CD8-positive, alpha-beta memory T cell (primary cell): ENCODE data around the gene SPG11. TPM values are rescaled to one million over a fixed set of nuclear protein-coding genes. Genes with fewer than 3 reads are reported as not detected.

Source experiments
- CTCF ChIA-PET: fragments of 350-600 bp; sonication (Branson Sonifier 250); formaldehyde crosslinking; loops from one replicate; lab custom pipeline; 2021; ENCODE audit warnings: antibody characterized with exemption; lab: Charles Lee
- POLR2A ChIA-PET: fragments of 350-600 bp; sonication (Branson Sonifier 250); formaldehyde crosslinking; loops from one replicate; lab custom pipeline; 2021; ENCODE audit warnings: antibody characterized with exemption; lab: Charles Lee
- DNase-seq, 5 donors: peaks; one replicate each; pipeline versions ENCODE4 v3.0.0 to v3.0.0-alpha.2; 2020 to 2022; ENCODE audit warnings: mixed read lengths in 1 of 5
- H3K27ac ChIP-seq: one replicate; pipeline ENCODE4 v1.7.0; 2013; ENCODE audit warnings: low read depth, mild to moderate bottlenecking, low read length, moderate library complexity
- H3K27me3 ChIP-seq: 2 replicates; pipeline ENCODE4 v1.7.0; 2013; ENCODE audit warnings: low read length, mild to moderate bottlenecking; ENCODE audit not compliant: insufficient read depth, poor library complexity, severe bottlenecking
- H3K36me3 ChIP-seq: 2 replicates; pipeline ENCODE4 v1.7.0; 2013; ENCODE audit warnings: mild to moderate bottlenecking, low read length, moderate library complexity; ENCODE audit not compliant: insufficient read depth
- H3K4me1 ChIP-seq: 2 replicates; pipeline ENCODE4 v1.7.0; 2013; ENCODE audit warnings: mild to moderate bottlenecking, low read length, moderate library complexity; ENCODE audit not compliant: insufficient read depth
- H3K4me3 ChIP-seq: 2 replicates; pipeline ENCODE4 v1.7.0; 2013; ENCODE audit warnings: mild to moderate bottlenecking, low read length
- H3K9me3 ChIP-seq: 2 replicates; pipeline ENCODE4 v1.7.0; 2013; ENCODE audit warnings: mild to moderate bottlenecking, low read length
- H3K27ac Mint-ChIP-seq, 8 donors: one replicate each; pipeline ENCODE4 v1.8.0; 2020 to 2021; ENCODE audit warnings: mixed read lengths in 8 of 8, mild to moderate bottlenecking in 6 of 8, inconsistent platforms in 3 of 8, moderate library complexity in 3 of 8
- H3K27me3 Mint-ChIP-seq, 2 donors: one replicate each; pipeline ENCODE4 v1.8.0; 2020 to 2021; ENCODE audit warnings: mixed read lengths in 2 of 2, mild to moderate bottlenecking in 1 of 2, moderate library complexity in 1 of 2
- H3K36me3 Mint-ChIP-seq, 3 donors: one replicate each; pipeline ENCODE4 v1.8.0; 2020 to 2021; ENCODE audit warnings: mixed read lengths in 3 of 3, inconsistent platforms in 1 of 3, mild to moderate bottlenecking in 1 of 3
- H3K4me1 Mint-ChIP-seq, 3 donors: one replicate each; pipeline ENCODE4 v1.8.0; 2020 to 2021; ENCODE audit warnings: mixed read lengths in 3 of 3, inconsistent platforms in 1 of 3, mild to moderate bottlenecking in 1 of 3
- H3K4me3 Mint-ChIP-seq, 7 donors: one replicate each; pipeline ENCODE4 v1.8.0; 2020 to 2021; ENCODE audit warnings: mixed read lengths in 7 of 7, mild to moderate bottlenecking in 6 of 7, moderate library complexity in 4 of 7, inconsistent platforms in 2 of 7
- H3K9me3 Mint-ChIP-seq, 5 donors: one replicate each; pipeline ENCODE4 v1.8.0; 2020 to 2022; ENCODE audit warnings: mixed read lengths in 5 of 5, mild to moderate bottlenecking in 3 of 5, moderate library complexity in 2 of 5, inconsistent platforms in 1 of 5
- polyA plus RNA-seq: library from polyadenylated mRNA; unstranded; fragments of 300-500 nt; fragmentation: Illumina TruSeq; gene quantifications from one replicate; pipeline ENCODE4 v1.2.3, GENCODE V29; 2021
- total RNA-seq, 2 experiments: library from RNA; stranded (reverse); gene quantifications; one replicate each; pipeline ENCODE4 v1.2.3, GENCODE V29; 2021

The SPG11 gene
- total and polyA plus RNA-seq, 3 experiments from 2014 or later = 32.0 to 62.1 (median 60.8) TPM

DNA sequence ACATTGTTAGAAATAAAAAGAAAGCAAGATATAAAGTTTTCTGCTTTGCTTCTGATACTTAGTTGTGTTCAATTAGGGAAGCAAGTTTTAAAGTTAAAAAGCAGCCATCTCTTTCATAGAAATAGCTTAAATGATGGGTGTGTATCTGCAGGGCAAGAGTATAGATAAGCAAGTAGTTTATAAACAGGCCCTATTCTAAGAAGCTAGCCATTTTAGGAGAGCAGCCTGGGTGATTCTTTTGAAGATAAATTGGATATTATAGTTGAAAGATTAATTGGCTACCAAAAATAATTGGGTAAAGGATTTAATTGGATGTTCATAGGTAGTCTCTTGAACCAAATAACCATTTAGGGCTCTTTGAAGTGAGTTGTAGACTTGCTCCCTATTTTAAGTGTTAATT lies 120.9 kb downstream of the SPG11 start:
- ChIA-PET CTCF (no interaction called here), POLR2A (no interaction called here)
- Histone ChIP-seq H3K27me3 (no peaks in the 10 kb centered on the region), H3K27ac (no peak overlapping the region), H3K9me3 (no peaks in the 10 kb centered on the region), H3K36me3 (peaks cover 4% of the 10 kb centered on the region), H3K4me1 (peaks cover 56% of the 10 kb centered on the region), H3K4me3 (no peak overlapping the region)
- Mint-ChIP-seq H3K4me1 (peaks cover 57 to 81% (median 70%) of the 10 kb centered on the region in 3 donors), H3K27ac (peak overlapping the region in 6 of 8 donors; percentile 8 to 63 (median 38)), H3K36me3 (peaks cover 3 to 53% (median 7%) of the 10 kb centered on the region in 3 donors), H3K4me3 (peak overlapping the region in 3 of 7 donors; percentile 13 to 33 (median 31)), H3K9me3 (no peaks in the 10 kb centered on the region), H3K27me3 (no peaks in the 10 kb centered on the region)
- no peak for DNase-seq

DNA sequence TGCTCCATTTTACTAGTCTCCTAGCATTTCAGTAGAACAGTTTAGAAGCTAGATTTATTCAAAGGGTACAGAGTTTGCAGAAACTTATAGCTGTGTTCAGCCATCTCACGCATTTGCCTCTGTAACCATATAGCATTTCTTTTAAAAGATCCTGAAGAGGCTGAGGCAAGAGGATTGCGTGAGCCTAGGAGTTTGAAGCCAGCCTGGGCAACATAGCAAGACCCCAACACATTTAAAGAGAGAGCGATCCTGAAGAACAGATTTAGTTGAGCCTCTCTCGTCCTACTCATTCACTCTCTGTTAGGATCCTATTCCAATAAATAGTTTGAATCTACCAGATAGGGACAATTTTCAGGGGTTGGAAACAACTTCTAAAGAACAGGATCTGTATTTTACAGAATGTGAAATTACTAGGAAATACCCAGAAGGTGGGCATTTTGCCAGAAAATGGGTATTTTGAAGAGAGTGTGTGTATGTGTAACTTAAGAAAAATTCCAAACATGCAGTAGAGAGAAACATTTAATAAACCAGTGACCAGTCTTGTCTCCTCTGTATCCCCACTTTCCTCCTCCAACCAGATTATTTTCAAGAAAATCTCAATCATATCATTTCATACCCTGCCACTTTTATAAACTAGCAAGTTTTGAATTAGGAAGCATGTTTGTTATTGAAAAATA lies 122.0 kb downstream of the SPG11 start:
- Histone ChIP-seq H3K27ac (no peak overlapping the region), H3K36me3 (peaks cover 4% of the 10 kb centered on the region), H3K4me3 (no peak overlapping the region), H3K4me1 (peaks cover 56% of the 10 kb centered on the region), H3K27me3 (no peaks in the 10 kb centered on the region), H3K9me3 (no peaks in the 10 kb centered on the region)
- H3K9me3 Mint-ChIP-seq = no peaks in the 10 kb centered on the region
- ChIA-PET CTCF (no interaction called here), POLR2A (no interaction called here)
- DNase-seq = no peak
- H3K4me3 Mint-ChIP-seq = peak overlapping the region in 3 of 7 donors; percentile 19 to 62 (median 37)
- H3K27me3 Mint-ChIP-seq = no peaks in the 10 kb centered on the region
- peaks cover 54 to 73% (median 61%) of the 10 kb centered on the region in 3 donors for H3K4me1 Mint-ChIP-seq
- peak overlapping the region in 6 of 8 donors; percentile 15 to 79 (median 46) for H3K27ac Mint-ChIP-seq
- H3K36me3 Mint-ChIP-seq = peaks cover 3 to 55% (median 7%) of the 10 kb centered on the region in 3 donors

DNA sequence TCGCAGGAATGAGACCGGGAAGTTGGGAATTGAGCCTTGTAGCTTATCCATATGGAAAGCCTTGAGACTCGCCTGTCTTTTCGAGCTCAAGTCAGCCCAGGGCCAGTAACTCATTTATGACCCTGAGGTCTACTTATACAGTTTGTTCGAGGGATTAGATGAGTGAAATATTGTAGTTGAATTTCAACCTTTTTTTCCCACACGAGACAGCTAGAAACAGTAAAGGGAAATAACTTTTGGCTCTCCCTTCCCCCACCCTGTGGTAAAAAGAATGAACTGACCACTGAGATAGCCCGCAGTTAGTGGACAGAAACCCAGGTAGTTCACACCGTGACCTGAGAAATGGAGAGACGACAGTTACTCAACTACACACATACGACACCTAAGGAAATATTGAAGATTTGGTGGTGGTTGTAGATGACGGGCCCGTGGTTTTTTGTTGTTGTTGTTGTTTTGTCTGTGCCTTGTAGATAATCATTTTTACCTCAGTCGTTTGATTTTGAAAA lies 125.7 kb downstream of the SPG11 start:
- Mint-ChIP-seq H3K27me3 (no peaks in the 10 kb centered on the region), H3K27ac (peak overlapping the region; percentile 89 to 98 (median 95)), H3K4me3 (peak overlapping the region; percentile 80 to 97 (median 92)), H3K36me3 (peaks cover 0 to 63% (median 7%) of the 10 kb centered on the region in 3 donors), H3K4me1 (peaks cover 52 to 73% (median 64%) of the 10 kb centered on the region in 3 donors), H3K9me3 (no peaks in the 10 kb centered on the region)
- Histone ChIP-seq H3K9me3 (no peaks in the 10 kb centered on the region), H3K36me3 (peaks cover 4% of the 10 kb centered on the region), H3K27me3 (no peaks in the 10 kb centered on the region), H3K27ac (peak overlapping the region; percentile 89), H3K4me3 (peak overlapping the region; percentile 86), H3K4me1 (peaks cover 50% of the 10 kb centered on the region)
- ChIA-PET CTCF (interaction anchor here (1.2 to 2.2 kb wide), 3 partner anchors 8 to 126 kb away, joined by 3 to 16 read pairs (median 3); no protein-coding TSS in a partner anchor), POLR2A (interaction anchor here (1.2 to 2.4 kb wide), 5 partner anchors 8 to 660 kb away, joined by 3 to 11 read pairs (median 8); partner anchors contain the start of gene CTDSPL2)
- DNase-seq = peak in 1 of 5 donors; percentile 14

DNA sequence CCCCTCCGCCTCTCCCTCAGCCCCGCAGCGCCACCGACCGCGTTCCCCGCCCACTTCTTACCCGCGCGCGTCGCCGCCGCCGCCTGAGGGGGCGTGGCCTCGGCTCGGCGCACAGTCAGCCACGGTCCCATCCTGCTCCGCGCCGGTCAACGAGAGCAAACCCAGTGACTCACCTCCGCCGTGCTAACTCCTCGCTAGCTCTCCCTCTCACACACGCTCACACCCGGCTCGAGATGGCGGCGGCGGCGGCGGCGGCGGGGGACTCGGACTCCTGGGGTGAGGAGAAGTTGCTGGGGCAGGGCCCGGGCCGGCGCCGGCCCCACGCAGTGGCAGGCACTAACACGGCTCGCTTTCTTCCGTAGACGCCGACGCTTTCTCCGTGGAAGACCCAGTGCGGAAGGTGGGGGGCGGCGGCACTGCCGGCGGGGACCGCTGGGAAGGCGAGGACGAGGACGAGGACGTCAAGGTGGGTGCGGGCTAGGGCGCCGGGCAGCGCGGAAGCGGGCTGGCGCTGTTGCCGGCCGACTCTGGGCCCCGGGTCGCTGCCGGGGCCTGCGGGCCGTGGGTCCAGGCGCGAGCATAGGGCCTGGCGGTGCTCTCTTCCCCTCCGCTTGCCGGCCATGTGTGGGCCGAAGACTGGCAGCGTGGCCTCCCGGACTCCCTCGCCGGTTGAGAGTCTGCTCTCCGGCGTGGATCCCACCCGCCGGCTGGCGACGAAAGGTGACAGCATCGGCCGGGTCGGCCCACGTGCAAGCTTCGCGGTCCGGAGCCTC lies 126.3 kb downstream of the SPG11 start, which contains the start of gene EIF3J:
Gene EIF3J (plus strand): TSS at position 186 of the 773 bp plus-strand sequence. CDS start 48 bp downstream, at position 234.
- ChIA-PET CTCF (interaction anchor here (1.2 to 2.2 kb wide), 3 partner anchors 9 to 127 kb away, joined by 3 to 16 read pairs (median 3); no protein-coding TSS in a partner anchor), POLR2A (interaction anchor here (1.0 to 2.4 kb wide), 9 partner anchors 9 to 661 kb away, joined by 3 to 11 read pairs (median 4); partner anchors contain the start of genes B2M, CTDSPL2, PATL2 and SPG11)
- Mint-ChIP-seq H3K36me3 (peaks cover 0 to 61% (median 7%) of the 10 kb centered on the region in 3 donors), H3K27ac (peak within 1 kb of the TSS; percentile 89 to 98 (median 95)), H3K27me3 (no peaks in the 10 kb centered on the region), H3K9me3 (no peaks in the 10 kb centered on the region), H3K4me3 (peak within 1 kb of the TSS; percentile 80 to 97 (median 92)), H3K4me1 (peaks cover 46 to 70% (median 59%) of the 10 kb centered on the region in 3 donors)
- H3K36me3 ChIP-seq = peaks cover 4% of the 10 kb centered on the region
- DNase-seq = peak; percentile 90 to 96 (median 95)
- H3K27me3 ChIP-seq = no peaks in the 10 kb centered on the region
- H3K9me3 ChIP-seq = no peaks in the 10 kb centered on the region
- peak within 1 kb of the TSS; percentile 98 for H3K4me3 ChIP-seq
- peak within 1 kb of the TSS; percentile 89 for H3K27ac ChIP-seq
- peaks cover 43% of the 10 kb centered on the region for H3K4me1 ChIP-seq

DNA sequence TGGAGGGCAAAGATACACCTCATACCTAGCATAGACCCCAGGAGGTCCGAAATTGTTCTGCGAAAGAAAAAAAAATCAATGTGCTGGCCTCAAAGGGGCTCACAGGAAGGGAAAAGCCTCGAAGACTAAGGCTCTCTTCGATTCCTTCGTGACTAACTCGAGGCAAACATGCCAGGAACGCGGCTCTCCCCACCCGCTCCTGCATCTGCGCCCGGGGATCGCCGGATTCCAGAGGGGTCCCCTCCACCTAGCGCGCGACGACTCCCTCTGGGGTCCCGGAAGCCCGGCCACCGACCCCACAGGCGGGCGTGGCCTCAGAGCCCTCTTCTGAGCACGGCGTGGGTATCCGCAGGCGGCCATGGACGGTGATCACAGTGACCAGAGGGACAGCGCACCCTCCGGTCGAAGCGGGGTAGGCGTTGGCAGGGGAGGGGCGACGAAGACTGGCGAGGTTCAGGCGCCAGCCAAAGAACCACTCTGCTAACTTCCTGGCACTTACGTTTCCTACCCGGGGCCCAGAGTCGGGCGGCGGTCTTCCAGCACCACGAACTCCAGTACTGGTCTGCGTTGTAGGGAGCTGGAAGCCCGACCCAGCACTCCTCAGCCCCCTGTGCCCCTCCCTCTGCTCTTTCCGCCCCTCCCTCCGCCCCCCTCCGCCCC lies 127.0 kb downstream of the SPG11 start:
- Mint-ChIP-seq H3K27ac (peak overlapping the region; percentile 89 to 98 (median 94)), H3K36me3 (peaks cover 0 to 54% (median 5%) of the 10 kb centered on the region in 3 donors), H3K27me3 (no peaks in the 10 kb centered on the region), H3K4me1 (peaks cover 39 to 63% (median 52%) of the 10 kb centered on the region in 3 donors), H3K9me3 (no peaks in the 10 kb centered on the region), H3K4me3 (peak overlapping the region; percentile 80 to 97 (median 92))
- Histone ChIP-seq H3K4me3 (peak overlapping the region; percentile 98), H3K27me3 (no peaks in the 10 kb centered on the region), H3K9me3 (no peaks in the 10 kb centered on the region), H3K4me1 (peaks cover 36% of the 10 kb centered on the region), H3K36me3 (peaks cover 4% of the 10 kb centered on the region), H3K27ac (peak overlapping the region; percentile 87)
- DNase-seq = no peak
- CTCF ChIA-PET = interaction anchor here (2.2 kb wide), 1 partner anchor 9 kb away, joined by 16 read pairs; no protein-coding TSS in a partner anchor
- POLR2A ChIA-PET = interaction anchor here (1.0 to 2.4 kb wide), 8 partner anchors 10 to 662 kb away, joined by 3 to 11 read pairs (median 4); partner anchors contain the start of genes B2M, CTDSPL2, PATL2 and SPG11

DNA sequence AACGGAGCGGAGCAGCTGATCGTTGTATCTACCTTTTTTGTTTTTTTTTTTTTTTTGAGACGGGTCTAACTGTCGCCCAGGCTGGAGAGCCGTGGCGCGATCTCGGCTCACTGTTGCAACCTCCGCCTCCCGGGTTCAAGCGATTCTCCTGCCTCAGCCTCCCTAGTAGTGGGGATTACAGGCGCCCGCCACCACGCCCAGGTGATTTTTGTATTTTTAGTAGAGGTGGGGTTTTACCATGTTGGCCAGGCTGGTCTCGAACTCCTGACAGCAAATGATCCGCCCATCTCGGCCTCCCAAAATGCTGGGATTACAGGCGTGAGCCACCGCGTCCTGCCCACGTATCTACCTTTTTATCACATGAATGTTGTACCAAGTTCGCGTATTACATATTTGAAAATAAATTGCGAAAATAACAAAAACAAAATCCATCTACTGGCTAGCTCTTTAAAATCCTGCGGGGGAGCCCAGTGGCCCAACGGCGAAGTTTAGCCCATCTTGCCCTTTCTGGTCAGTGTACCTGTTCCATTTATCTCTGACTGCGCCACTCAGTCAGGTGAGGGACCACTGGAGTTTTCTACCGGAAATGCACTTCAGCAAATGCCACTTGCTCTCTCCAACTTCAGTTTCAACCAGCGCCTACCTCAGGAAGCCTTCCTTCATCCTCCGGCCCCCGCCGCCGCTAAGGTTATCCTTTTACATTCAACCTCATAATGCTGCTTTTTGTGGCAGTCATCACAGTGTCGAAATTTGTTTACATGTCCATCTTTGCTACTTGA lies 127.8 kb downstream of the SPG11 start:
- Mint-ChIP-seq H3K36me3 (peaks cover 0 to 48% (median 0%) of the 10 kb centered on the region in 3 donors), H3K4me3 (peak overlapping the region; percentile 80 to 97 (median 92))
- CTCF ChIA-PET = interaction anchor here (2.2 kb wide), 1 partner anchor 10 kb away, joined by 16 read pairs; no protein-coding TSS in a partner anchor

More for the DNA sequence above, 127.8 kb downstream of the SPG11 start:
- Mint-ChIP-seq H3K9me3 (no peaks in the 10 kb centered on the region), H3K27me3 (no peaks in the 10 kb centered on the region), H3K27ac (peak overlapping the region; percentile 89 to 98 (median 94)), H3K4me1 (peaks cover 33 to 58% (median 48%) of the 10 kb centered on the region in 3 donors)
- Histone ChIP-seq H3K9me3 (no peaks in the 10 kb centered on the region), H3K27ac (peak overlapping the region; percentile 87), H3K4me3 (peak overlapping the region; percentile 98), H3K4me1 (peaks cover 31% of the 10 kb centered on the region), H3K27me3 (no peaks in the 10 kb centered on the region), H3K36me3 (peaks cover under 1% of the 10 kb centered on the region)
- peak in 3 of 5 donors; percentile 6 to 50 (median 33) for DNase-seq
- POLR2A ChIA-PET = interaction anchor here (0.6 kb wide), 2 partner anchors 31 to 79 kb away, joined by 3 read pairs; no protein-coding TSS in a partner anchor
